ENCODE results near the gene CDKL5.

GRCh38 chrX:18491587-18492340 is 66.4 kb downstream of the CDKL5 start:
- no peak for TF ChIP-seq FOXM1 (IDR thresholded peaks at IDR 0.05; ENCODE audit: borderline replicate concordance)
- TF ChIP-seq SUZ12 (IDR thresholded peaks at IDR 0.05): no peak
